NCI-H146 treated with DMSO at 0.1 percent for 48 hours (cell line): ENCODE measurements around the gene CEP104.

Experiments
- DNase-seq: peaks from one replicate; lab custom pipeline; 2025; ENCODE audit not compliant: unreplicated experiment; lab: John Stamatoyannopoulos, UW

The CEP104 gene

GRCh38 chr1:3767328-3767925 is 89.6 kb downstream of the CEP104 start:
- DNase-seq: peak; percentile 1

- no peak for DNase-seq
Observed at GRCh38 chr1:3763351-3764125, 93.5 kb downstream of the CEP104 start.

- DNase-seq: no peak
Observed at GRCh38 chr1:3762873-3763228, 94.2 kb downstream of the CEP104 start.

GRCh38 chr1:3762151-3762872 is 94.7 kb downstream of the CEP104 start:
- no peak for DNase-seq
